Muscle layer of duodenum (tissue), 2 donors: ENCODE data around the gene RAB40AL.
"Not testable (repeated sequence)": the region's sequence is repeated elsewhere in the genome, so short reads cannot be mapped to it uniquely, and the experiment has no call there.

Source experiments
- H3K27ac ChIP-seq: one replicate; pipeline ENCODE4 v1.7.0; 2013; ENCODE audit warnings: mild to moderate bottlenecking, low read length
- H3K27me3 ChIP-seq: one replicate; pipeline ENCODE4 v1.7.0; 2013; ENCODE audit warnings: low read depth, mild to moderate bottlenecking, control low read depth, low read length
- H3K36me3 ChIP-seq, 2 donors: one replicate each; pipeline ENCODE4 v1.7.0; 2013; ENCODE audit warnings: low read length in 2 of 2, control low read depth in 1 of 2, mild to moderate bottlenecking in 1 of 2; ENCODE audit not compliant: insufficient read depth in 2 of 2, control insufficient read depth in 1 of 2
- H3K4me1 ChIP-seq, 2 donors: one replicate each; pipeline ENCODE4 v1.7.0; 2013; ENCODE audit warnings: low read length in 2 of 2, mild to moderate bottlenecking in 2 of 2, control low read depth in 1 of 2, moderate library complexity in 1 of 2; ENCODE audit not compliant: insufficient read depth in 2 of 2, control insufficient read depth in 1 of 2
- H3K4me3 ChIP-seq, 2 donors: one replicate each; pipeline ENCODE4 v1.7.0; 2013; ENCODE audit warnings: low read length in 2 of 2, low read depth in 1 of 2, mild to moderate bottlenecking in 1 of 2
- H3K9me3 ChIP-seq, 2 donors: one replicate each; pipeline ENCODE4 v1.7.0; 2013; ENCODE audit warnings: low read length in 2 of 2, control low read depth in 1 of 2, mild to moderate bottlenecking in 1 of 2; ENCODE audit not compliant: control insufficient read depth in 1 of 2
- donor health status: healthy.

RAB40AL gene

GRCh38 chrX:102936972-102937371 lies at the start of gene RAB40AL:
TSS of gene RAB40AL (plus strand) at chrX:102937272. CDS start at chrX:102937319, 47 bp downstream.
- H3K4me3 ChIP-seq, H3K27ac ChIP-seq, H3K27me3 ChIP-seq, H3K9me3 ChIP-seq, H3K36me3 ChIP-seq, H3K4me1 ChIP-seq: not testable (repeated sequence)

GRCh38 chrX:102887687-102888086 lies 49.4 kb upstream of the RAB40AL start:
- H3K27ac ChIP-seq = no peak overlapping the region
- no peak overlapping the region for H3K4me3 ChIP-seq
- no peaks in the 10 kb centered on the region for H3K4me1 ChIP-seq
- peaks cover 0 to 5% of the 10 kb centered on the region in 2 donors for H3K36me3 ChIP-seq
- H3K9me3 ChIP-seq = no peaks in the 10 kb centered on the region
- no peaks in the 10 kb centered on the region for H3K27me3 ChIP-seq

- Histone ChIP-seq H3K27me3 (no peaks in the 10 kb centered on the region), H3K4me3 (no peak overlapping the region), H3K27ac (no peak overlapping the region), H3K9me3 (no peaks in the 10 kb centered on the region), H3K4me1 (no peaks in the 10 kb centered on the region), H3K36me3 (peaks cover 0 to 5% of the 10 kb centered on the region in 2 donors)
Observed at GRCh38 chrX:102892103-102892502, 45.0 kb upstream of the RAB40AL start.

GRCh38 chrX:102899940-102900916 lies 36.8 kb upstream of the RAB40AL start:
- Histone ChIP-seq H3K36me3 (no peaks in the 10 kb centered on the region), H3K27me3 (no peaks in the 10 kb centered on the region), H3K9me3 (no peaks in the 10 kb centered on the region), H3K27ac (no peak overlapping the region), H3K4me3 (no peak overlapping the region), H3K4me1 (no peaks in the 10 kb centered on the region)

GRCh38 chrX:102902355-102902754 lies 34.7 kb upstream of the RAB40AL start:
- Histone ChIP-seq H3K36me3 (peaks cover 0 to 15% of the 10 kb centered on the region in 2 donors), H3K4me3 (no peak overlapping the region)

GRCh38 chrX:102930990-102931756 lies 5.9 kb upstream of the RAB40AL start:
- no peaks in the 10 kb centered on the region for H3K27me3 ChIP-seq

More at GRCh38 chrX:102902355-102902754, 34.7 kb upstream of the RAB40AL start:
- Histone ChIP-seq H3K27ac (no peak overlapping the region), H3K27me3 (no peaks in the 10 kb centered on the region), H3K9me3 (no peaks in the 10 kb centered on the region), H3K4me1 (no peaks in the 10 kb centered on the region)

GRCh38 chrX:102934624-102935023 lies 2.4 kb upstream of the RAB40AL start:
- H3K27me3 ChIP-seq = no peaks in the 10 kb centered on the region
- no peak overlapping the region for H3K27ac ChIP-seq
- H3K4me1 ChIP-seq = no peaks in the 10 kb centered on the region
- no peak overlapping the region for H3K4me3 ChIP-seq
- H3K36me3 ChIP-seq = no peaks in the 10 kb centered on the region
- no peaks in the 10 kb centered on the region for H3K9me3 ChIP-seq

More at GRCh38 chrX:102930990-102931756, 5.9 kb upstream of the RAB40AL start:
- Histone ChIP-seq H3K27ac (no peak overlapping the region), H3K36me3 (no peaks in the 10 kb centered on the region), H3K9me3 (no peaks in the 10 kb centered on the region), H3K4me3 (no peak overlapping the region), H3K4me1 (no peaks in the 10 kb centered on the region)

GRCh38 chrX:102950908-102951866 lies 14.1 kb downstream of the RAB40AL start:
- no peaks in the 10 kb centered on the region for H3K27me3 ChIP-seq

GRCh38 chrX:102957751-102958150 lies 20.7 kb downstream of the RAB40AL start:
- Histone ChIP-seq H3K4me3 (no peak overlapping the region), H3K36me3 (no peaks in the 10 kb centered on the region), H3K4me1 (no peaks in the 10 kb centered on the region), H3K9me3 (no peaks in the 10 kb centered on the region), H3K27me3 (no peaks in the 10 kb centered on the region), H3K27ac (no peak overlapping the region)

More at GRCh38 chrX:102950908-102951866, 14.1 kb downstream of the RAB40AL start:
- no peaks in the 10 kb centered on the region for H3K4me1 ChIP-seq
- H3K4me3 ChIP-seq = peak overlapping the region in 1 of 2 donors; percentile 33
- H3K36me3 ChIP-seq = no peaks in the 10 kb centered on the region
- H3K9me3 ChIP-seq = no peaks in the 10 kb centered on the region
- no peak overlapping the region for H3K27ac ChIP-seq

GRCh38 chrX:102958794-102959193 lies 21.7 kb downstream of the RAB40AL start:
- no peak overlapping the region for H3K4me3 ChIP-seq
- no peaks in the 10 kb centered on the region for H3K27me3 ChIP-seq
- H3K36me3 ChIP-seq = no peaks in the 10 kb centered on the region
- no peaks in the 10 kb centered on the region for H3K4me1 ChIP-seq
- no peak overlapping the region for H3K27ac ChIP-seq
- H3K9me3 ChIP-seq = no peaks in the 10 kb centered on the region
